ENCODE measurements around the gene METTL13. TPM values are rescaled to one million over a fixed set of nuclear protein-coding genes. Genes with fewer than 3 reads are reported as not detected.
"Not testable (repeated sequence)": the region's sequence is repeated elsewhere in the genome, so short reads cannot be mapped to it uniquely, and the experiment has no call there.

METTL13 gene
- total RNA-seq, 3 donors from 2014 or later (not counting 1 experiment from before 2014, with no cell fraction given), result 12.1 to 23.3 (median 18.2) TPM

DNA sequence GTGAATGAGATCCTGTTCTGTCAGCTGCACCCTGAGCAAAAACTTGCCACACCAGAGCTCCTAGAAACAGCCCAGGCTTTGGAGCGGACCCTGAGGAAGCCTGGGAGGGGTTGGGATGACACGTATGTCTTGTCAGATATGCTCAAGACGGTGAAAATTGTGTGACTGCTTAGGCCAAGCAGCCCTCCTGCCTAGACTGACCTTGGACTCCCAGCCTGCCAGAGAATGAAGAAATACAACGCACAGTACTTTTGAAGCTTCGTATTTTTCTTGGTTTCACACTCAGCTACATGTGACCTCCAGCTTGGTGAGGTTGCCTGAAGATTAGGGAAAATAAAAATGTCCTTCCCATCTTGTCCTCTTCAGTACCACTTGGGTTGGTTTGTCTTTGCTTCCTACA lies 15.1 kb downstream of the METTL13 start:
- no peak overlapping the region for H3K4me3 Mint-ChIP-seq
- no peaks in the 10 kb centered on the region for H3K9me3 Mint-ChIP-seq
- WGBS (ENCODE audit: insufficient coverage), result 94% methylated on average over 5 of the region's 5 CpGs
- ATAC-seq, result no peak
- TF ChIP-seq, protein P1, sequence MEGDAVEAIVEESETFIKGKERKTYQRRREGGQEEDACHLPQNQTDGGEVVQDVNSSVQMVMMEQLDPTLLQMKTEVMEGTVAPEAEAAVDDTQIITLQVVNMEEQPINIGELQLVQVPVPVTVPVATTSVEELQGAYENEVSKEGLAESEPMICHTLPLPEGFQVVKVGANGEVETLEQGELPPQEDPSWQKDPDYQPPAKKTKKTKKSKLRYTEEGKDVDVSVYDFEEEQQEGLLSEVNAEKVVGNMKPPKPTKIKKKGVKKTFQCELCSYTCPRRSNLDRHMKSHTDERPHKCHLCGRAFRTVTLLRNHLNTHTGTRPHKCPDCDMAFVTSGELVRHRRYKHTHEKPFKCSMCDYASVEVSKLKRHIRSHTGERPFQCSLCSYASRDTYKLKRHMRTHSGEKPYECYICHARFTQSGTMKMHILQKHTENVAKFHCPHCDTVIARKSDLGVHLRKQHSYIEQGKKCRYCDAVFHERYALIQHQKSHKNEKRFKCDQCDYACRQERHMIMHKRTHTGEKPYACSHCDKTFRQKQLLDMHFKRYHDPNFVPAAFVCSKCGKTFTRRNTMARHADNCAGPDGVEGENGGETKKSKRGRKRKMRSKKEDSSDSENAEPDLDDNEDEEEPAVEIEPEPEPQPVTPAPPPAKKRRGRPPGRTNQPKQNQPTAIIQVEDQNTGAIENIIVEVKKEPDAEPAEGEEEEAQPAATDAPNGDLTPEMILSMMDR (IDR thresholded peaks at IDR 0.05), result no peak
- H3K27ac Mint-ChIP-seq, result peak overlapping the region in 1 of 2 donors; percentile 60
- Histone ChIP-seq H3K36me3 (ENCODE audit: control insufficient read depth, insufficient read depth, low read length) (peaks cover 63% of the 10 kb centered on the region), H3K27me3 (ENCODE audit: control insufficient read depth, insufficient read depth, low read length) (no peaks in the 10 kb centered on the region), H3K4me3 (ENCODE audit: low read length) (no peak overlapping the region), H3K27ac (ENCODE audit: low read length) (no peak overlapping the region), H3K4me1 (ENCODE audit: control insufficient read depth, insufficient read depth, low read length) (no peaks in the 10 kb centered on the region), H3K9me3 (ENCODE audit: control insufficient read depth, insufficient read depth, low read length) (no peaks in the 10 kb centered on the region)
- H3K36me3 Mint-ChIP-seq, result peaks cover 21% of the 10 kb centered on the region
- no peak for DNase-seq
- no peaks in the 10 kb centered on the region for H3K27me3 Mint-ChIP-seq (ENCODE audit: low read depth in 2 of 2)
- intact Hi-C loops (cut with micrococcal nuclease), result no loop called here
- peaks cover 9% of the 10 kb centered on the region in 2 donors for H3K4me1 Mint-ChIP-seq

DNA sequence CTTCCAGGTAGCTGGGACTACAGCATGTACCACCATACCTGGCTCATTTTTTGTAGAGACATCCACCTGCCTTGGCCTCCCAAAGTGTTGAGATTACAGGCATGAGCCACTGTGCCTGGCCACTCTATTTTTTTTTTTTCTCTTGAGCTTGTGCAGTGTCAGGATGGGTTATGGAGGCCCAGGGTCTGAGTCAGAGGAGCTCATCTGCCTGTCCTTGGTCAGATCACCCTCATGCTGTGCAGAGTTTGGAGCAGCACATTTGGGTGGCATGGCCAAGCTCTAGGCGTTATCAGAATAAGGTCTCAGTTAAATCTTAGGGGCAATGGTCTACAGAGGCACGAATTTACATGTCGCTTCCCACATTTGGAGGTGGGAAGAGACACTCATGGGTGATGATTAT lies 16.9 kb downstream of the METTL13 start:
- DNase-seq, result no peak
- TF ChIP-seq, protein P1 (IDR thresholded peaks at IDR 0.05), result no peak
- H3K4me1 Mint-ChIP-seq, result peaks cover 9% of the 10 kb centered on the region in 2 donors
- Histone ChIP-seq H3K9me3 (ENCODE audit: control insufficient read depth, insufficient read depth, low read length) (no peaks in the 10 kb centered on the region), H3K27me3 (ENCODE audit: control insufficient read depth, insufficient read depth, low read length) (no peaks in the 10 kb centered on the region), H3K36me3 (ENCODE audit: control insufficient read depth, insufficient read depth, low read length) (peaks cover 47% of the 10 kb centered on the region), H3K4me3 (ENCODE audit: low read length) (no peak overlapping the region), H3K4me1 (ENCODE audit: control insufficient read depth, insufficient read depth, low read length) (no peaks in the 10 kb centered on the region), H3K27ac (ENCODE audit: low read length) (no peak overlapping the region)
- no peak for ATAC-seq
- no peaks in the 10 kb centered on the region for H3K9me3 Mint-ChIP-seq
- 93% methylated on average over 3 of the region's 3 CpGs for WGBS (ENCODE audit: insufficient coverage)
- intact Hi-C loops (cut with micrococcal nuclease), result no loop called here
- H3K27me3 Mint-ChIP-seq (ENCODE audit: low read depth in 2 of 2), result no peaks in the 10 kb centered on the region
- peak overlapping the region in 1 of 2 donors; percentile 3 for H3K27ac Mint-ChIP-seq
- no peak overlapping the region for H3K4me3 Mint-ChIP-seq
- H3K36me3 Mint-ChIP-seq, result peaks cover 21% of the 10 kb centered on the region

DNA sequence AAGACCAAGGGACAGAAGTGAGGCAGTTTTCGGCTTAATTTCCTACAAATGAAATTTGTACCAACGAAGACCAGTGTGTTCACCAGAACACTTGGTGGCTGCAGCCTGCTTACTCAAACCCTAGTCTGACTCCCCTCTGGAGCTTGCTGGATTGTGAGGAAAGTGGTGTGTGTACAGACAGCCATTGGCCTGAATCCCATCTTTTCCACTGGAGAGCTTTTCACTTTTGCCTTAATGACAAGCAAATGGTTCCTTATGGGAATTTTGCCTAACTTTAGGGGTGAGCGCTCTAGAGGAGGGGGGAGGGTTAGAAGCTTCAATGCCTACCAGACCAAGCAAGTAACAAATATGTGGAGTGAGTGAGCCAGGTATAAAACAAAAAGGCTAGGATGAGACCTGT lies 17.3 kb downstream of the METTL13 start:
- peaks cover 43% of the 10 kb centered on the region for H3K36me3 ChIP-seq (ENCODE audit: control insufficient read depth, insufficient read depth, low read length)
- Mint-ChIP-seq H3K9me3 (no peaks in the 10 kb centered on the region), H3K36me3 (peaks cover 18% of the 10 kb centered on the region), H3K27ac (peak overlapping the region in 1 of 2 donors; percentile 3), H3K4me1 (peaks cover 7% of the 10 kb centered on the region in 2 donors), H3K27me3 (ENCODE audit: low read depth in 2 of 2) (no peaks in the 10 kb centered on the region), H3K4me3 (no peak overlapping the region)
- H3K27ac ChIP-seq (ENCODE audit: low read length), result no peak overlapping the region
- TF ChIP-seq, protein P1 (IDR thresholded peaks at IDR 0.05), result no peak
- WGBS (ENCODE audit: insufficient coverage), result 93% methylated on average over 3 of the region's 3 CpGs
- H3K27me3 ChIP-seq (ENCODE audit: control insufficient read depth, insufficient read depth, low read length), result no peaks in the 10 kb centered on the region
- ATAC-seq (no peak), DNase-seq (no peak)
- H3K4me1 ChIP-seq (ENCODE audit: control insufficient read depth, insufficient read depth, low read length), result no peaks in the 10 kb centered on the region
- no peak overlapping the region for H3K4me3 ChIP-seq (ENCODE audit: low read length)
- intact Hi-C loops (cut with micrococcal nuclease), result no loop called here
- H3K9me3 ChIP-seq (ENCODE audit: control insufficient read depth, insufficient read depth, low read length), result no peaks in the 10 kb centered on the region

DNA sequence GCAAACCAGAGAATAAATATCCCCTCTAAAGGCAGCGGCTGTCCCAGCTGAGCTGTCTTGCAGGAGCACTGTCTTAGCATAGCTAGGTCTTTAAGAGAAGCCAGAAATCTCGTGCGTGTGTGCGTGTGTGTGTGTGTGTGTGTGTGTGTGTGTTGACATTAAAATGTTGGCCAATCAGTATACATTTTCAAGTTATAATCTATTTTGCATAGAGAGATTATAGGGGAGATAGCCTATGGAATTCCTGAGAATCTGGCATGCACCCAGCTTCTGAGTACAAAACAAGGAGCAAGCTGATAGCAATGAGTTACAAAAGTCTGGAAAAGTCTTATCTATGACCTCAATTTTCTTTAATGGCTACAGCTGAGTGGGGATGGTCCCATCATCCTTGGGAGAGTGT lies 17.7 kb downstream of the METTL13 start:
- intact Hi-C loops (cut with micrococcal nuclease), result no loop called here
- Histone ChIP-seq H3K27me3 (ENCODE audit: control insufficient read depth, insufficient read depth, low read length) (no peaks in the 10 kb centered on the region), H3K4me3 (ENCODE audit: low read length) (no peak overlapping the region), H3K36me3 (ENCODE audit: control insufficient read depth, insufficient read depth, low read length) (peaks cover 39% of the 10 kb centered on the region), H3K4me1 (ENCODE audit: control insufficient read depth, insufficient read depth, low read length) (no peaks in the 10 kb centered on the region), H3K9me3 (ENCODE audit: control insufficient read depth, insufficient read depth, low read length) (no peaks in the 10 kb centered on the region), H3K27ac (ENCODE audit: low read length) (no peak overlapping the region)
- Mint-ChIP-seq H3K27ac (peak overlapping the region in 1 of 2 donors; percentile 3), H3K4me1 (peaks cover 3% of the 10 kb centered on the region in 2 donors), H3K9me3 (no peaks in the 10 kb centered on the region), H3K27me3 (ENCODE audit: low read depth in 2 of 2) (no peaks in the 10 kb centered on the region), H3K4me3 (no peak overlapping the region), H3K36me3 (peaks cover 14% of the 10 kb centered on the region)
- DNase-seq, result no peak
- 82% methylated on average over 4 of the region's 4 CpGs for WGBS (ENCODE audit: insufficient coverage)
- TF ChIP-seq, protein P1 (IDR thresholded peaks at IDR 0.05), result no peak
- no peak for ATAC-seq

DNA sequence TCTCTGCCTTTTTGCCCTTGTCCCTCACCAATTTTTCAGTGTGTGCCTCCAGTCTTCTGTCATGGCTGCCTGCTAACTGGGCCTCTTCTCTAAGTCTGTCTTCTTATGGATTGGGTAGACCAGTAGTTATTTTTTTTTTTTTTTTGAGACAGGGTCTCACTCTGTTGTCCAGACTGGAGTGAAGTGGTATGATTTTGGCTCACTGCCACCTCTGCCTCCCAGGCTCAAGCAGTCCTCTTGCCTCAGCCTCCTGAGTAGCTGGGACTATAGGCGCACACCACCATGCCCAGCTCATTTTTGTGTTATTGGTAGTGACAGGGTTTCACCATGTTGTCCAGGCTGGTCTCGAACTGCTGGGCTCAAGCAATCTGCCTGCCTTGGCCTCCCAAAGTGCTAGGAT lies 18.2 kb downstream of the METTL13 start:
- intact Hi-C loops (cut with micrococcal nuclease), result loop anchor here (5.0 kb wide), 1 partner anchor 643 kb away; the partner anchor contains the start of gene PIGC
- H3K4me1 ChIP-seq (ENCODE audit: control insufficient read depth, insufficient read depth, low read length); H3K4me3 ChIP-seq (ENCODE audit: low read length); H3K27ac ChIP-seq (ENCODE audit: low read length); H3K9me3 Mint-ChIP-seq; H3K9me3 ChIP-seq (ENCODE audit: control insufficient read depth, insufficient read depth, low read length); ATAC-seq; H3K27me3 Mint-ChIP-seq (ENCODE audit: low read depth in 2 of 2); DNase-seq; H3K4me1 Mint-ChIP-seq; H3K27me3 ChIP-seq (ENCODE audit: control insufficient read depth, insufficient read depth, low read length); H3K4me3 Mint-ChIP-seq: not testable (repeated sequence)
- peaks cover 34% of the 10 kb centered on the region for H3K36me3 ChIP-seq (ENCODE audit: control insufficient read depth, insufficient read depth, low read length)
- Mint-ChIP-seq H3K27ac (peak overlapping the region in 1 of 2 donors; percentile 3), H3K36me3 (peaks cover 14% of the 10 kb centered on the region)
- 98% methylated on average over 2 of the region's 2 CpGs for WGBS (ENCODE audit: insufficient coverage)

All from natural killer cell (primary cell).